Keratinocyte (primary cell): ENCODE data around the gene PCNX1. TPM values are rescaled to one million over a fixed set of nuclear protein-coding genes. Genes with fewer than 3 reads are reported as not detected.

Experiments
- DNase-seq: peaks from one replicate; pipeline ENCODE4 v3.0.0-alpha.2; 2011; ENCODE audit warnings: low read depth, missing footprints, low spot score
- FAIRE-seq: peaks from 2 replicates; lab custom pipeline; 2011; peaks lifted over from hg19 to GRCh38; lab: Jason Lieb, UNC
- H2AFZ ChIP-seq: 2 replicates; pipeline ENCODE4 v1.6.0; 2012; ENCODE audit warnings: low read length, control low read depth, inconsistent platforms; ENCODE audit not compliant: control insufficient read depth
- H3K27ac ChIP-seq: 2 replicates; pipeline ENCODE4 v1.5.1; 2011; ENCODE audit warnings: low read length; ENCODE audit not compliant: control insufficient read depth, insufficient read depth
- H3K27me3 ChIP-seq: 3 replicates; pipeline ENCODE4 v1.6.0; 2011; ENCODE audit warnings: low read length; ENCODE audit not compliant: control insufficient read depth, insufficient read depth; ENCODE audit errors: extremely low read depth
- H3K36me3 ChIP-seq, 2 experiments: 2 replicates in 1 of 2; 3 replicates in 1 of 2; pipeline ENCODE4 v1.5.1; 2011; ENCODE audit warnings: low read length in 2 of 2, mild to moderate bottlenecking in 1 of 2; ENCODE audit not compliant: control insufficient read depth in 2 of 2, insufficient read depth in 2 of 2; ENCODE audit errors: extremely low read depth in 1 of 2
- H3K4me1 ChIP-seq: 3 replicates; pipeline ENCODE4 v1.5.1; 2011; ENCODE audit warnings: low read length; ENCODE audit not compliant: control insufficient read depth, insufficient read depth; ENCODE audit errors: extremely low read depth
- H3K4me2 ChIP-seq: 3 replicates; pipeline ENCODE4 v1.6.0; 2011; ENCODE audit warnings: low read depth, low read length; ENCODE audit not compliant: control insufficient read depth, insufficient read depth; ENCODE audit errors: extremely low read depth
- H3K4me3 ChIP-seq, 3 experiments: fragments of 200-600 bp in 1 of 3; sonication (generic) in 1 of 3; 2 replicates in 2 of 3; 3 replicates in 1 of 3; pipeline ENCODE4 v1.5.1; 2011 to 2016; ENCODE audit warnings: low read length in 3 of 3, mild to moderate bottlenecking in 3 of 3, control low read depth in 2 of 3, inconsistent platforms in 1 of 3, low read depth in 1 of 3, mixed read lengths in 1 of 3, mixed run types in 1 of 3, moderate library complexity in 1 of 3; ENCODE audit not compliant: control insufficient read depth in 2 of 3, insufficient read depth in 2 of 3; ENCODE audit errors: extremely low read depth in 1 of 3
- H3K79me2 ChIP-seq: 2 replicates; pipeline ENCODE4 v1.6.0; 2012; ENCODE audit warnings: low read length; ENCODE audit not compliant: control insufficient read depth, insufficient read depth
- H3K9ac ChIP-seq: 3 replicates; pipeline ENCODE4 v1.6.0; 2011; ENCODE audit warnings: low read length; ENCODE audit not compliant: control insufficient read depth, insufficient read depth; ENCODE audit errors: extremely low read depth
- H3K9me1 ChIP-seq: 3 replicates; pipeline ENCODE4 v1.6.0; 2011; ENCODE audit warnings: low read length; ENCODE audit not compliant: control insufficient read depth, insufficient read depth; ENCODE audit errors: extremely low read depth
- H3K9me3 ChIP-seq: 2 replicates; pipeline ENCODE4 v1.5.1; 2012; ENCODE audit warnings: low read depth, low read length; ENCODE audit not compliant: control insufficient read depth
- H4K20me1 ChIP-seq: 3 replicates; pipeline ENCODE4 v1.6.0; 2011; ENCODE audit warnings: low read length; ENCODE audit not compliant: control insufficient read depth, insufficient read depth; ENCODE audit errors: extremely low read depth
- EZH2 ChIP-seq: IDR thresholded peaks from one replicate; pipeline ENCODE4 v1.6.1; 2012; ENCODE audit warnings: inconsistent platforms, mild to moderate bottlenecking, low read length, moderate library complexity
- dilution Hi-C: fragments of 300-500 bp; cut with MboI; formaldehyde crosslinking; loops from one replicate; pipeline ENCODE4 v1.7.0; 2020; ENCODE audit warnings: low sequenced_read_pairs; ENCODE audit not compliant: extremely low pct_ligation_motif_present
- polyA plus RNA-seq, 5 experiments: library from polyadenylated mRNA; depleted of rRNA in 3 of 5; stranded (reverse) in 3 of 5; stranded (forward) in 1 of 5; unstranded in 1 of 5; fragments of >200 nt; gene quantifications; 1 replicate in 1 of 5; 2 replicates in 3 of 5; 3 replicates in 1 of 5; pipeline versions ENCODE4 v1.2.1 to v1.2.3, GENCODE V29; 2011 to 2012; ENCODE audit warnings: missing spikeins in 2 of 5, low read depth in 1 of 5, low replicate concordance in 1 of 5
- TF ChIP-seq, protein P1 (sequence below), 3 experiments: IDR thresholded peaks in 1 of 3; conservative IDR thresholded peaks in 1 of 3; optimal IDR thresholded peaks in 1 of 3; 2 replicates in 2 of 3; 3 replicates in 1 of 3; pipeline versions ENCODE3 to v1.5.1; 2011; ENCODE audit warnings: low read length in 3 of 3, mild to moderate bottlenecking in 3 of 3, moderate library complexity in 2 of 3, control low read depth in 1 of 3, inconsistent platforms in 1 of 3; ENCODE audit not compliant: insufficient read depth in 2 of 3; ENCODE audit errors: extremely low read depth in 1 of 3

Gene PCNX1
- polyA plus RNA-seq, 1 donor (not counting 4 experiments of a cell fraction or from before 2014, with no cell fraction given): 39.8 TPM

DNA sequence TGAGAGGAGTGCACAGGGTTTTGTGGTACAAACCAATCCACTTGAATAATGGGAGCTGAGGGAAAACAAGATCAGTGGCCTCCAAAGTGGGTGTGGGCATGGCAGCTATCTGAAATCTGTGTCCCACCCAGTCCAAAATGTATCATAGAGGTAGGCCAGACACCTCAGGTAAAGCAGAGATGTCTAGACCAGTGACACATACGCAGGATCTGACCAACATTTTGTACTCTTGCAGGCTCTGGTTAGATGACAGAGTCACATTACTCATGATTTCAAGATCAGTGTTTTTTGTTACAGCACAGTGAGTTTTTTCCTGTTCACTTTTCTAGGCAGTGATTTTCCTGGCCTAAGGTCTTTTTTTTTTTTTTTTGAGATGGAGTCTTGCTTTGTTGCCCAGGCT is 211.8 kb downstream of the PCNX1 start:
- no peaks in the 10 kb centered on the region for H4K20me1 ChIP-seq
- no peaks in the 10 kb centered on the region for H3K27me3 ChIP-seq
- H3K27ac ChIP-seq: peak overlapping the region; percentile 100
- peak overlapping the region; percentile 81 for H3K9ac ChIP-seq
- H3K79me2 ChIP-seq: no peaks in the 10 kb centered on the region
- dilution Hi-C loops: no loop called here
- no peak overlapping the region for H2AFZ ChIP-seq
- TF ChIP-seq EZH2: no peak
- TF ChIP-seq, protein P1, sequence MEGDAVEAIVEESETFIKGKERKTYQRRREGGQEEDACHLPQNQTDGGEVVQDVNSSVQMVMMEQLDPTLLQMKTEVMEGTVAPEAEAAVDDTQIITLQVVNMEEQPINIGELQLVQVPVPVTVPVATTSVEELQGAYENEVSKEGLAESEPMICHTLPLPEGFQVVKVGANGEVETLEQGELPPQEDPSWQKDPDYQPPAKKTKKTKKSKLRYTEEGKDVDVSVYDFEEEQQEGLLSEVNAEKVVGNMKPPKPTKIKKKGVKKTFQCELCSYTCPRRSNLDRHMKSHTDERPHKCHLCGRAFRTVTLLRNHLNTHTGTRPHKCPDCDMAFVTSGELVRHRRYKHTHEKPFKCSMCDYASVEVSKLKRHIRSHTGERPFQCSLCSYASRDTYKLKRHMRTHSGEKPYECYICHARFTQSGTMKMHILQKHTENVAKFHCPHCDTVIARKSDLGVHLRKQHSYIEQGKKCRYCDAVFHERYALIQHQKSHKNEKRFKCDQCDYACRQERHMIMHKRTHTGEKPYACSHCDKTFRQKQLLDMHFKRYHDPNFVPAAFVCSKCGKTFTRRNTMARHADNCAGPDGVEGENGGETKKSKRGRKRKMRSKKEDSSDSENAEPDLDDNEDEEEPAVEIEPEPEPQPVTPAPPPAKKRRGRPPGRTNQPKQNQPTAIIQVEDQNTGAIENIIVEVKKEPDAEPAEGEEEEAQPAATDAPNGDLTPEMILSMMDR (optimal IDR thresholded peaks at IDR 0.05 in 1 of 3, IDR thresholded peaks at IDR 0.05 in 1 of 3, conservative IDR thresholded peaks at IDR 0.05 in 1 of 3; ENCODE audit: extremely low read depth in 1 of 3, insufficient read depth in 2 of 3, low read length in 3 of 3): no peak
- DNase-seq (peak; percentile 88), FAIRE-seq (peak; percentile 69)
- no peaks in the 10 kb centered on the region for H3K36me3 ChIP-seq
- peak overlapping the region; percentile 79 for H3K4me2 ChIP-seq
- peaks cover 39% of the 10 kb centered on the region for H3K4me1 ChIP-seq
- H3K9me1 ChIP-seq: no peaks in the 10 kb centered on the region
- no peak overlapping the region for H3K4me3 ChIP-seq
- H3K9me3 ChIP-seq: no peaks in the 10 kb centered on the region

DNA sequence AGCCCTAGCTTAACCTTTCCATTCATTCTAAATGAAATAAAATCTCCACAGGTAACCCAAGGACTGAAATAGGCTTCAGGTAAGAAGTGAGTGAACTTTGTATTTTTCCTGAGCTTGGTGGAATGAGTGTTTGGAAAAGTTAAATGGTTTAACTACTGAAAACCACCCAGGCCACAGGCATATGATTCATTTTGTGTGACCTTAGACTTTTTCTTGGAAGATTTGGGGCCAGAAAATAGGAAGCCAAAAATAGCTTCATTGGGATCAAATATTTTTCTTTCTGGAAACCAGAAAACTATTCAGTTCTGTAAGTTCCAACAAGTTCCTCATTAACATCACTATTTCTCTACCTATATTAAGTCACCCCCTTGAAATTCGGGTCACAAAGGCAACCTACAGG is 212.6 kb downstream of the PCNX1 start:
- no peak for FAIRE-seq
- Histone ChIP-seq H2AFZ (no peak overlapping the region), H3K27ac (peak overlapping the region; percentile 100), H4K20me1 (no peaks in the 10 kb centered on the region), H3K36me3 (no peaks in the 10 kb centered on the region), H3K9ac (no peak overlapping the region), H3K4me1 (peaks cover 39% of the 10 kb centered on the region), H3K4me2 (no peak overlapping the region), H3K79me2 (no peaks in the 10 kb centered on the region), H3K9me1 (no peaks in the 10 kb centered on the region), H3K27me3 (no peaks in the 10 kb centered on the region), H3K9me3 (no peaks in the 10 kb centered on the region), H3K4me3 (no peak overlapping the region)
- dilution Hi-C loops: no loop called here
- no peak for TF ChIP-seq EZH2
- TF ChIP-seq, protein P1 (optimal IDR thresholded peaks at IDR 0.05 in 1 of 3, IDR thresholded peaks at IDR 0.05 in 1 of 3, conservative IDR thresholded peaks at IDR 0.05 in 1 of 3; ENCODE audit: extremely low read depth in 1 of 3, insufficient read depth in 2 of 3, low read length in 3 of 3): no peak
- DNase-seq: no peak
